WERI-Rb-1 (cell line): Measurements from ENCODE around the gene STXBP6.

Experiments used
- DNase-seq: peaks from one replicate; pipeline ENCODE4 v3.0.0-alpha.2; 2020
- H3K27ac ChIP-seq: fragments of 250-450 bp; sonication (Bioruptor Pico); 2 replicates; pipeline ENCODE4 v1.5.1; 2020; ENCODE audit warnings: mild to moderate bottlenecking, moderate library complexity
- H3K27me3 ChIP-seq: fragments of 250-450 bp; sonication (Bioruptor Pico); 2 replicates; pipeline ENCODE4 v1.5.1; 2021; ENCODE audit warnings: mild to moderate bottlenecking, low read depth, moderate library complexity; ENCODE audit not compliant: insufficient read depth, severe bottlenecking
- H3K36me3 ChIP-seq: fragments of 250-450 bp; sonication (Bioruptor Pico); 2 replicates; pipeline ENCODE4 v1.5.1; 2020; ENCODE audit warnings: mild to moderate bottlenecking, moderate library complexity
- H3K4me3 ChIP-seq: 2 replicates; pipeline ENCODE4 v1.5.1; 2011; ENCODE audit warnings: low read depth, mild to moderate bottlenecking, control low read depth, low read length
- H3K9me3 ChIP-seq: fragments of 250-450 bp; sonication (Bioruptor Pico); 2 replicates; pipeline ENCODE4 v1.5.1; 2021; ENCODE audit warnings: mild to moderate bottlenecking, moderate library complexity; ENCODE audit not compliant: severe bottlenecking
- TF ChIP-seq, protein P1 (sequence below): IDR thresholded peaks from 2 replicates; pipeline ENCODE4 v1.5.1; 2011; ENCODE audit warnings: low read depth, mild to moderate bottlenecking, control low read depth, inconsistent platforms, low read length

The STXBP6 gene

DNA sequence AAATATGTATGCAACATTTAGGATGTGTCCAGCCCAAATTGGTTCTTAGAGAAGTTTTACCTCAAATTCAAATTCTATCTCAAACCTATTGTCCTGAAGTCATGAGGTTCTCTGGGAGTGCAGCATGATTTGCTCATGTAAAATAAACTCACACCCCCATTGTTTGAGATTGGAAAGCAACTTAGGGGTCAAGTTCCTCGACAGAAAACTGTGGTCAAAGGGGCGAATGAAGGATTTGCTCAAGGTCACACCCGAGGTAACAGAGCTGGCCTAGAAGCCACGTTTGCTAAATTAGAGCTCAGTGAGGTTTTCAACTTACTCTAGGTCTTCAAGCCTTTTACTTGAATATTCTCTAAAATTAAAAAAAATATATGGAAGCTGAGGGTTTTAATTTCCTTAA, 218.3 kb downstream of the STXBP6 start:
- Histone ChIP-seq H3K27ac (no peak overlapping the region), H3K36me3 (no peaks in the 10 kb centered on the region), H3K9me3 (no peaks in the 10 kb centered on the region), H3K4me3 (no peak overlapping the region), H3K27me3 (peaks cover 62% of the 10 kb centered on the region)
- TF ChIP-seq, protein P1, sequence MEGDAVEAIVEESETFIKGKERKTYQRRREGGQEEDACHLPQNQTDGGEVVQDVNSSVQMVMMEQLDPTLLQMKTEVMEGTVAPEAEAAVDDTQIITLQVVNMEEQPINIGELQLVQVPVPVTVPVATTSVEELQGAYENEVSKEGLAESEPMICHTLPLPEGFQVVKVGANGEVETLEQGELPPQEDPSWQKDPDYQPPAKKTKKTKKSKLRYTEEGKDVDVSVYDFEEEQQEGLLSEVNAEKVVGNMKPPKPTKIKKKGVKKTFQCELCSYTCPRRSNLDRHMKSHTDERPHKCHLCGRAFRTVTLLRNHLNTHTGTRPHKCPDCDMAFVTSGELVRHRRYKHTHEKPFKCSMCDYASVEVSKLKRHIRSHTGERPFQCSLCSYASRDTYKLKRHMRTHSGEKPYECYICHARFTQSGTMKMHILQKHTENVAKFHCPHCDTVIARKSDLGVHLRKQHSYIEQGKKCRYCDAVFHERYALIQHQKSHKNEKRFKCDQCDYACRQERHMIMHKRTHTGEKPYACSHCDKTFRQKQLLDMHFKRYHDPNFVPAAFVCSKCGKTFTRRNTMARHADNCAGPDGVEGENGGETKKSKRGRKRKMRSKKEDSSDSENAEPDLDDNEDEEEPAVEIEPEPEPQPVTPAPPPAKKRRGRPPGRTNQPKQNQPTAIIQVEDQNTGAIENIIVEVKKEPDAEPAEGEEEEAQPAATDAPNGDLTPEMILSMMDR = no peak
- DNase-seq = no peak

- no peak for DNase-seq
- Histone ChIP-seq H3K27me3 (peaks cover 56% of the 10 kb centered on the region), H3K27ac (no peak overlapping the region), H3K9me3 (no peaks in the 10 kb centered on the region), H3K4me3 (no peak overlapping the region), H3K36me3 (no peaks in the 10 kb centered on the region)
- TF ChIP-seq, protein P1 = no peak
Measured at GRCh38 chr14:24829862-24830261, 220.1 kb downstream of the STXBP6 start.

DNA sequence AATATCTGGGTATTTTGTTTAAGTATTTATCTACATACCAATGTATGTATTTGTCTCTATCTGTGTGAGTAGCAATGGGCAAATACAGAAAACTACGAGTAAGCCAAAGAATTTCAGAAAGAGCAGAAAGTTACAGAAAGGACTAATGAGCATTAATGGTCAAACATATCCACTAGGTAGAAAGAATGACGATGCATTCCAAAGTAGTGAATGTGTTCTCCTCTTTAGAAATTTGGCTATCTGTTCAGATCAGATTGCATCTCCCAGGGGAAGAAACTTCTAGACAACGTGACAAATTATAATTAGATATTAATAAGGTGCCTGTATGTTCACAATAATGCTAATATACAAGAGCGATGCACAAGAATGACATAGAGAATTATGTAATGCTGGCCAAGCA, 221.5 kb downstream of the STXBP6 start:
- Histone ChIP-seq H3K27ac (no peak overlapping the region), H3K27me3 (peaks cover 57% of the 10 kb centered on the region), H3K9me3 (no peaks in the 10 kb centered on the region), H3K4me3 (no peak overlapping the region), H3K36me3 (no peaks in the 10 kb centered on the region)
- DNase-seq = no peak
- TF ChIP-seq, protein P1 = no peak

- DNase-seq = no peak
- H3K27me3 ChIP-seq = peaks cover 56% of the 10 kb centered on the region
- TF ChIP-seq, protein P1 = no peak
- H3K27ac ChIP-seq = no peak overlapping the region
- H3K4me3 ChIP-seq = no peak overlapping the region
- no peaks in the 10 kb centered on the region for H3K9me3 ChIP-seq
- no peaks in the 10 kb centered on the region for H3K36me3 ChIP-seq
Measured at GRCh38 chr14:24826390-24826789, 223.6 kb downstream of the STXBP6 start.

DNA sequence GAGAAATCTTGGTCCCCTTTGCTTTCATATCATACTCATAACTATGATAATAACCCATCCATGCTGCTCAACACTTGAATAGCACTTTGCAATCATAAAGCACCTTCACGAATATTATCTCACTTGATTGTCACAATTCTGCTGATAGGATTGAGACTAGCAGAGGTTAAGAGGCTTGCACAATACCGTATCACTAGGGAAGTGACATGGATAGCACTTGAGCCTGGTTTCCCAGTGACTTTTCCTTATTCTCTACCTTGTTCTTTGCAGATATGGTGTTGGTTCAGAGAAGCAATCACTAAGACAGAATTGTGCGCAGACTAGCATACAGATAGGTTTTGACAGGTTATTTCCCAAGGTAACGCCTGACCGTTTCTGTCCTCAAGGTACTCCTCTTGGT, 229.3 kb downstream of the STXBP6 start:
- no peak overlapping the region for H3K4me3 ChIP-seq
- TF ChIP-seq, protein P1 = no peak
- no peak for DNase-seq
- H3K36me3 ChIP-seq = no peaks in the 10 kb centered on the region
- no peak overlapping the region for H3K27ac ChIP-seq
- no peaks in the 10 kb centered on the region for H3K9me3 ChIP-seq
- peaks cover 73% of the 10 kb centered on the region for H3K27me3 ChIP-seq

GRCh38 chr14:24818823-24819341, 231.1 kb downstream of the STXBP6 start:
- Histone ChIP-seq H3K4me3 (no peak overlapping the region), H3K36me3 (no peaks in the 10 kb centered on the region), H3K9me3 (no peaks in the 10 kb centered on the region), H3K27ac (no peak overlapping the region), H3K27me3 (peaks cover 70% of the 10 kb centered on the region)
- TF ChIP-seq, protein P1 = no peak
- no peak for DNase-seq
